ENCODE measurements around the gene KCTD13.
A peak's percentile ranks its signal among the peaks of the same experiment; 100 is the strongest.

DNA sequence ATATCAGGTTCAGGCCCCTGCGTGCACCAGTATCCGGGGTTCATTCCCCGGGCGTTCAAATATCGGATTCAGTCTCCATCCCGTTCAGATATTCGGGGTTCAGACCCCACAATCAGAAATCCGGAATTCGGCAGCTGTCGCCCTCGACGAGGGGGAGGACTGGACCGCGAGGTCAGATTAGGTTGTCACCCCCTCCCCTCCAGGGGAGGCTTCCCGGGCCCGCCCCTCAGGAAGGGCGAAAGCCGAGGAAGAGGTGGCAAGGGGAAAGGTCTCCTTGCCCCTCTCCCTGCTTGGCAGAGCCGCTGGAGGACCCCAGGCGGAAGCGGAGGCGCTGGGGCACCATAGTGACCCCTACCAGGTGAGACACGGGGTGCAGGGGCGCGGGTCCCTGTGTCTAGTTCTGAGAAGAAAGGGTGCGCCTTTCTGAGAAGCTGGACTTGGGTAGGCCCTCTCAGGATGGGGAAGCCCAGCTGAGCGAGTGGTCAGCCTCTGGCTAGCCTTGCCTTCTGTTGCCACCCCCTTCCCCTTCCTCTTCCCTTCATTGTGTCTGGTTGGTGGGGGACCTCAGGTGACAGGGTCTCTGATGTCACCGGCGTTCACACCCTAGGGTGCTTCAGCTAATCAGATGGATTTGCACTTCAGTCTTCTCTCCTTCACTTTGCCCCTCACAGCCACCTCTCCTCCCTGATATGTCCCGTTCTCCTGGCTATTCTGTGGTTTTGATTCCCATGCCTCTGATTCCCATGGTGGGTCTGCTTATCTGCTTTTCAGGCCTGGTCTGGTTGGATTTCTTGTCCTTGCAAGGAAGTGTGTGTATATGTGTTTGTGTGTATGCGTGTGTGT, 48.5 kb upstream of the KCTD13 start:
- TF ChIP-seq, protein P1, sequence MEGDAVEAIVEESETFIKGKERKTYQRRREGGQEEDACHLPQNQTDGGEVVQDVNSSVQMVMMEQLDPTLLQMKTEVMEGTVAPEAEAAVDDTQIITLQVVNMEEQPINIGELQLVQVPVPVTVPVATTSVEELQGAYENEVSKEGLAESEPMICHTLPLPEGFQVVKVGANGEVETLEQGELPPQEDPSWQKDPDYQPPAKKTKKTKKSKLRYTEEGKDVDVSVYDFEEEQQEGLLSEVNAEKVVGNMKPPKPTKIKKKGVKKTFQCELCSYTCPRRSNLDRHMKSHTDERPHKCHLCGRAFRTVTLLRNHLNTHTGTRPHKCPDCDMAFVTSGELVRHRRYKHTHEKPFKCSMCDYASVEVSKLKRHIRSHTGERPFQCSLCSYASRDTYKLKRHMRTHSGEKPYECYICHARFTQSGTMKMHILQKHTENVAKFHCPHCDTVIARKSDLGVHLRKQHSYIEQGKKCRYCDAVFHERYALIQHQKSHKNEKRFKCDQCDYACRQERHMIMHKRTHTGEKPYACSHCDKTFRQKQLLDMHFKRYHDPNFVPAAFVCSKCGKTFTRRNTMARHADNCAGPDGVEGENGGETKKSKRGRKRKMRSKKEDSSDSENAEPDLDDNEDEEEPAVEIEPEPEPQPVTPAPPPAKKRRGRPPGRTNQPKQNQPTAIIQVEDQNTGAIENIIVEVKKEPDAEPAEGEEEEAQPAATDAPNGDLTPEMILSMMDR (IDR thresholded peaks at IDR 0.05) = no peak
- TF ChIP-seq POLR2A (IDR thresholded peaks at IDR 0.05; ENCODE audit: low read depth) (no peak), POLR2AphosphoS5 (IDR thresholded peaks at IDR 0.05) (peak; percentile 63 to 71)
